HepG2 (cell line): ENCODE measurements around the gene FITM1. TPM values are rescaled to one million over a fixed set of nuclear protein-coding genes. Genes with fewer than 3 reads are reported as not detected.

Experiments used
- BORCS8-MEF2B ChIP-seq: sonication (generic); formaldehyde crosslinking; IDR thresholded peaks from 2 replicates; pipeline ENCODE4 v1.8.0; 2022; ENCODE audit warnings: mild to moderate bottlenecking, missing genetic modification reagents
- MAF1 ChIP-seq: sonication (generic); formaldehyde crosslinking; IDR thresholded peaks from 2 replicates; pipeline ENCODE4 v1.5.0; 2020; ENCODE audit warnings: missing genetic modification reagents, borderline replicate concordance
- NFRKB ChIP-seq: fragments of 450-650 bp; IDR thresholded peaks from 2 replicates; pipeline ENCODE4 v1.6.1; 2017
- PITX1 ChIP-seq: sonication (generic); formaldehyde crosslinking; IDR thresholded peaks from 2 replicates; pipeline ENCODE4 v1.5.1; 2020; ENCODE audit warnings: mild to moderate bottlenecking, missing genetic modification reagents
- PLSCR1 ChIP-seq: sonication (generic); formaldehyde crosslinking; IDR thresholded peaks from 2 replicates; pipeline ENCODE4 v1.5.0; 2020; ENCODE audit warnings: missing genetic modification reagents, mild to moderate bottlenecking, borderline replicate concordance
- RFX1 ChIP-seq: fragments of 450-650 bp; IDR thresholded peaks from 2 replicates; pipeline ENCODE4 v1.6.1; 2017
- SNAPC4 ChIP-seq: sonication (generic); formaldehyde crosslinking; IDR thresholded peaks from 2 replicates; pipeline ENCODE4 v1.4.0; 2020; ENCODE audit warnings: mild to moderate bottlenecking, missing genetic modification reagents
- SOX6 ChIP-seq, 2 experiments: fragments of 450-650 bp in 1 of 2; sonication (generic) in 1 of 2; formaldehyde crosslinking in 1 of 2; IDR thresholded peaks; 2 replicates each; pipeline versions ENCODE4 v1.4.0 to v1.6.1; 2017 to 2020; ENCODE audit warnings: antibody characterized with exemption in 1 of 2, mild to moderate bottlenecking in 1 of 2, missing genetic modification reagents in 1 of 2
- TFDP1 ChIP-seq: IDR thresholded peaks from 2 replicates; pipeline ENCODE4 v1.6.1; 2016; ENCODE audit warnings: missing compliant biosample characterization, missing genetic modification reagents, borderline replicate concordance
- ZNF24 ChIP-seq: fragments of 450-650 bp; IDR thresholded peaks from 2 replicates; pipeline ENCODE4 v1.6.1; 2017; ENCODE audit warnings: antibody characterized with exemption, mild to moderate bottlenecking
- ZSCAN22 ChIP-seq: sonication (generic); formaldehyde crosslinking; IDR thresholded peaks from 2 replicates; pipeline ENCODE4 v1.4.0; 2020; ENCODE audit warnings: mild to moderate bottlenecking, missing genetic modification reagents
- polyA plus RNA-seq, 8 experiments: library from polyadenylated mRNA; depleted of rRNA in 3 of 8; stranded (reverse) in 7 of 8; unstranded in 1 of 8; fragments of >200 nt; fragmentation: Illumina TruSeq in 4 of 8; extraction: Trizol in 4 of 8; gene quantifications; 2 replicates each; pipeline versions ENCODE4 v1.2.1 to v1.2.3, GENCODE V29; 2011 to 2016; ENCODE audit warnings: low read depth in 4 of 8, missing spikeins in 1 of 8, mixed read lengths in 1 of 8; ENCODE audit not compliant: insufficient read depth in 1 of 8
- total RNA-seq, 5 experiments: library from RNA; depleted of rRNA; stranded (reverse); fragments of >200 nt; fragmentation: Illumina TruSeq; extraction: Trizol; gene quantifications; 2 replicates each; pipeline ENCODE4 v1.2.3, GENCODE V29; 2016; ENCODE audit warnings: low read depth in 1 of 5
- TF ChIP-seq, protein P1 (sequence below): sonication (generic); formaldehyde crosslinking; IDR thresholded peaks from 2 replicates; pipeline ENCODE4 v1.4.0; 2020; ENCODE audit warnings: mild to moderate bottlenecking, low read depth, missing genetic modification reagents
- TF ChIP-seq, protein P2 (sequence below): sonication (generic); formaldehyde crosslinking; IDR thresholded peaks from 2 replicates; pipeline ENCODE4 v1.4.0; 2020; ENCODE audit warnings: missing genetic modification reagents, mild to moderate bottlenecking, borderline replicate concordance
- TF ChIP-seq, protein P3 (sequence below): IDR thresholded peaks from 2 replicates; pipeline ENCODE4 v1.6.1; 2012; ENCODE audit warnings: low read depth, low read length, improper control_type of control experiment

The FITM1 gene
- total and polyA plus RNA-seq, 2 of the 13 experiments (the other 11 are each of a cell fraction or from before 2014, with no cell fraction given) = 2.7 to 5.8 TPM

GRCh38 chr14:24098927-24099813, 31.3 kb upstream of the FITM1 start (continued):
- TF ChIP-seq SNAPC4 (CRISPR knock-in tag) (peak; percentile 50; the same call in 1 of the 2 replicates), TFDP1 (CRISPR knock-in tag) (no peak), BORCS8-MEF2B (CRISPR knock-in tag) (peak; percentile 38; the same call in 1 of the 2 replicates), PLSCR1 (CRISPR knock-in tag) (no peak), ZNF24 (no peak), SOX6 (IDR thresholded peaks at IDR 0.05) (no peak), SOX6 (CRISPR knock-in tag; IDR thresholded peaks at IDR 0.05) (0 out of 2 replicates have a peak, but pooled peaks have one; percentile 14), PITX1 (CRISPR knock-in tag) (0 out of 2 replicates have a peak, but pooled peaks have one; percentile 5), RFX1 (no peak), NFRKB (no peak), MAF1 (CRISPR knock-in tag) (no peak), ZSCAN22 (CRISPR knock-in tag) (no peak)
- TF ChIP-seq, protein P1, sequence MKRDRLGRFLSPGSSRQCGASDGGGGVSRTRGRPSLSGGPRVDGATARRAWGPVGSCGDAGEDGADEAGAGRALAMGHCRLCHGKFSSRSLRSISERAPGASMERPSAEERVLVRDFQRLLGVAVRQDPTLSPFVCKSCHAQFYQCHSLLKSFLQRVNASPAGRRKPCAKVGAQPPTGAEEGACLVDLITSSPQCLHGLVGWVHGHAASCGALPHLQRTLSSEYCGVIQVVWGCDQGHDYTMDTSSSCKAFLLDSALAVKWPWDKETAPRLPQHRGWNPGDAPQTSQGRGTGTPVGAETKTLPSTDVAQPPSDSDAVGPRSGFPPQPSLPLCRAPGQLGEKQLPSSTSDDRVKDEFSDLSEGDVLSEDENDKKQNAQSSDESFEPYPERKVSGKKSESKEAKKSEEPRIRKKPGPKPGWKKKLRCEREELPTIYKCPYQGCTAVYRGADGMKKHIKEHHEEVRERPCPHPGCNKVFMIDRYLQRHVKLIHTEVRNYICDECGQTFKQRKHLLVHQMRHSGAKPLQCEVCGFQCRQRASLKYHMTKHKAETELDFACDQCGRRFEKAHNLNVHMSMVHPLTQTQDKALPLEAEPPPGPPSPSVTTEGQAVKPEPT (CRISPR knock-in tag) = no peak
- TF ChIP-seq, protein P2, sequence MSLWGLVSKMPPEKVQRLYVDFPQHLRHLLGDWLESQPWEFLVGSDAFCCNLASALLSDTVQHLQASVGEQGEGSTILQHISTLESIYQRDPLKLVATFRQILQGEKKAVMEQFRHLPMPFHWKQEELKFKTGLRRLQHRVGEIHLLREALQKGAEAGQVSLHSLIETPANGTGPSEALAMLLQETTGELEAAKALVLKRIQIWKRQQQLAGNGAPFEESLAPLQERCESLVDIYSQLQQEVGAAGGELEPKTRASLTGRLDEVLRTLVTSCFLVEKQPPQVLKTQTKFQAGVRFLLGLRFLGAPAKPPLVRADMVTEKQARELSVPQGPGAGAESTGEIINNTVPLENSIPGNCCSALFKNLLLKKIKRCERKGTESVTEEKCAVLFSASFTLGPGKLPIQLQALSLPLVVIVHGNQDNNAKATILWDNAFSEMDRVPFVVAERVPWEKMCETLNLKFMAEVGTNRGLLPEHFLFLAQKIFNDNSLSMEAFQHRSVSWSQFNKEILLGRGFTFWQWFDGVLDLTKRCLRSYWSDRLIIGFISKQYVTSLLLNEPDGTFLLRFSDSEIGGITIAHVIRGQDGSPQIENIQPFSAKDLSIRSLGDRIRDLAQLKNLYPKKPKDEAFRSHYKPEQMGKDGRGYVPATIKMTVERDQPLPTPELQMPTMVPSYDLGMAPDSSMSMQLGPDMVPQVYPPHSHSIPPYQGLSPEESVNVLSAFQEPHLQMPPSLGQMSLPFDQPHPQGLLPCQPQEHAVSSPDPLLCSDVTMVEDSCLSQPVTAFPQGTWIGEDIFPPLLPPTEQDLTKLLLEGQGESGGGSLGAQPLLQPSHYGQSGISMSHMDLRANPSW (CRISPR knock-in tag) = no peak
- TF ChIP-seq, protein P3, sequence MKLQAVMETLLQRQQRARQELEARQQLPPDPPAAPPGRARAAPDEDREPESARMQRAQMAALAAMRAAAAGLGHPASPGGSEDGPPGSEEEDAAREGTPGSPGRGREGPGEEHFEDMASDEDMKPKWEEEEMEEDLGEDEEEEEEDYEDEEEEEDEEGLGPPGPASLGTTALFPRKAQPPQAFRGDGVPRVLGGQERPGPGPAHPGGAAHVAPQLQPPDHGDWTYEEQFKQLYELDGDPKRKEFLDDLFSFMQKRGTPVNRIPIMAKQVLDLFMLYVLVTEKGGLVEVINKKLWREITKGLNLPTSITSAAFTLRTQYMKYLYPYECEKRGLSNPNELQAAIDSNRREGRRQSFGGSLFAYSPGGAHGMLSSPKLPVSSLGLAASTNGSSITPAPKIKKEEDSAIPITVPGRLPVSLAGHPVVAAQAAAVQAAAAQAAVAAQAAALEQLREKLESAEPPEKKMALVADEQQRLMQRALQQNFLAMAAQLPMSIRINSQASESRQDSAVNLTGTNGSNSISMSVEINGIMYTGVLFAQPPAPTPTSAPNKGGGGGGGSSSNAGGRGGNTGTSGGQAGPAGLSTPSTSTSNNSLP = no peak
